Mesendoderm (in vitro differentiated cells): ENCODE measurements around the gene ABR.

ENCODE experiments used
- DNase-seq: peaks from one replicate; pipeline ENCODE4 v3.0.0; 2013
- H2AK5ac ChIP-seq: 2 replicates; pipeline ENCODE4 v1.6.1; 2013; ENCODE audit warnings: low read length, inconsistent platforms
- H2BK120ac ChIP-seq: 2 replicates; pipeline ENCODE4 v1.6.1; 2013; ENCODE audit warnings: low read depth, mild to moderate bottlenecking, low read length, moderate library complexity, mixed read lengths
- H2BK15ac ChIP-seq: replicated peaks from 2 replicates; pipeline ENCODE4 v1.6.1; 2013; ENCODE audit warnings: low read depth, mild to moderate bottlenecking, moderate library complexity
- H2BK5ac ChIP-seq: 2 replicates; pipeline ENCODE4 v1.6.1; 2013; ENCODE audit warnings: low read length, inconsistent platforms
- H3K18ac ChIP-seq: 2 replicates; pipeline ENCODE4 v1.6.1; 2013; ENCODE audit warnings: mild to moderate bottlenecking, low read length, mixed read lengths
- H3K23ac ChIP-seq: one replicate; pipeline ENCODE4 v1.6.1; 2013; ENCODE audit warnings: low read length
- H3K27ac ChIP-seq: 2 replicates; pipeline ENCODE4 v1.5.1; 2013; ENCODE audit warnings: low read depth, mild to moderate bottlenecking, inconsistent platforms, low read length, moderate library complexity
- H3K27me3 ChIP-seq: 2 replicates; pipeline ENCODE4 v1.6.1; 2013; ENCODE audit warnings: low read length, control low read depth, mild to moderate bottlenecking, inconsistent platforms; ENCODE audit not compliant: insufficient read depth, poor library complexity
- H3K36me3 ChIP-seq: 2 replicates; pipeline ENCODE4 v1.6.1; 2013; ENCODE audit warnings: low read length, inconsistent platforms; ENCODE audit not compliant: control insufficient read depth, insufficient read depth
- H3K4ac ChIP-seq: one replicate; pipeline ENCODE4 v1.6.1; 2013; ENCODE audit warnings: low read depth, mild to moderate bottlenecking, low read length, moderate library complexity
- H3K4me1 ChIP-seq: 2 replicates; pipeline ENCODE4 v1.6.1; 2013; ENCODE audit warnings: low read depth, low read length, inconsistent platforms; ENCODE audit not compliant: control insufficient read depth
- H3K4me2 ChIP-seq: 2 replicates; pipeline ENCODE4 v1.6.1; 2013; ENCODE audit warnings: low read length
- H3K4me3 ChIP-seq: 2 replicates; pipeline ENCODE4 v1.5.1; 2013; ENCODE audit warnings: mild to moderate bottlenecking, low read length
- H3K56ac ChIP-seq: one replicate; pipeline ENCODE4 v1.6.1; 2013; ENCODE audit warnings: low read length
- H3K79me1 ChIP-seq: 2 replicates; pipeline ENCODE4 v1.6.1; 2013; ENCODE audit warnings: low read length, inconsistent platforms
- H3K79me2 ChIP-seq: 2 replicates; pipeline ENCODE4 v1.6.1; 2013; ENCODE audit warnings: mild to moderate bottlenecking, low read length; ENCODE audit not compliant: control insufficient read depth, insufficient read depth
- H3K9ac ChIP-seq: 2 replicates; pipeline ENCODE4 v1.6.1; 2013; ENCODE audit warnings: low read length, inconsistent platforms
- H4K5ac ChIP-seq: one replicate; pipeline ENCODE4 v1.6.1; 2013; ENCODE audit warnings: low read length
- H4K8ac ChIP-seq: one replicate; pipeline ENCODE4 v1.6.1; 2013; ENCODE audit warnings: low read depth, mild to moderate bottlenecking, control low read depth, low read length, moderate library complexity
- WGBS: extraction: QIAGEN DNeasy Blood & Tissue Kit; methylation state at CpG from one replicate; pipeline ENCODE4 v1.1.7; 2013; ENCODE audit warnings: low lambda C conversion rate, missing lambda C conversion rate; ENCODE audit not compliant: insufficient coverage; ENCODE audit errors: extremely low coverage; 5-methylcytosine and 5-hydroxymethylcytosine counted together

Gene ABR

GRCh38 chr17:1030684-1031532 is 148.9 kb downstream of the ABR start:
- no peak overlapping the region for H2AK5ac ChIP-seq
- no peak overlapping the region for H4K5ac ChIP-seq
- H3K36me3 ChIP-seq = no peaks in the 10 kb centered on the region
- H3K4me2 ChIP-seq = no peak overlapping the region
- no peaks in the 10 kb centered on the region for H3K4me1 ChIP-seq
- no peak overlapping the region for H3K9ac ChIP-seq
- H2BK15ac ChIP-seq = no peak overlapping the region
- no peak overlapping the region for H3K27ac ChIP-seq
- no peak overlapping the region for H3K56ac ChIP-seq
- no peak overlapping the region for H2BK5ac ChIP-seq
- H3K23ac ChIP-seq = no peak overlapping the region
- no peaks in the 10 kb centered on the region for H3K27me3 ChIP-seq
- H3K79me1 ChIP-seq = no peaks in the 10 kb centered on the region
- H2BK120ac ChIP-seq = no peak overlapping the region
- WGBS = no CpG with 5 or more reads among the region's 45 CpGs
- DNase-seq = no peak
- H4K8ac ChIP-seq = no peak overlapping the region
- H3K79me2 ChIP-seq = no peaks in the 10 kb centered on the region
- H3K4me3 ChIP-seq = no peak overlapping the region
- no peak overlapping the region for H3K4ac ChIP-seq
- peak overlapping the region; percentile 25 for H3K18ac ChIP-seq

DNA sequence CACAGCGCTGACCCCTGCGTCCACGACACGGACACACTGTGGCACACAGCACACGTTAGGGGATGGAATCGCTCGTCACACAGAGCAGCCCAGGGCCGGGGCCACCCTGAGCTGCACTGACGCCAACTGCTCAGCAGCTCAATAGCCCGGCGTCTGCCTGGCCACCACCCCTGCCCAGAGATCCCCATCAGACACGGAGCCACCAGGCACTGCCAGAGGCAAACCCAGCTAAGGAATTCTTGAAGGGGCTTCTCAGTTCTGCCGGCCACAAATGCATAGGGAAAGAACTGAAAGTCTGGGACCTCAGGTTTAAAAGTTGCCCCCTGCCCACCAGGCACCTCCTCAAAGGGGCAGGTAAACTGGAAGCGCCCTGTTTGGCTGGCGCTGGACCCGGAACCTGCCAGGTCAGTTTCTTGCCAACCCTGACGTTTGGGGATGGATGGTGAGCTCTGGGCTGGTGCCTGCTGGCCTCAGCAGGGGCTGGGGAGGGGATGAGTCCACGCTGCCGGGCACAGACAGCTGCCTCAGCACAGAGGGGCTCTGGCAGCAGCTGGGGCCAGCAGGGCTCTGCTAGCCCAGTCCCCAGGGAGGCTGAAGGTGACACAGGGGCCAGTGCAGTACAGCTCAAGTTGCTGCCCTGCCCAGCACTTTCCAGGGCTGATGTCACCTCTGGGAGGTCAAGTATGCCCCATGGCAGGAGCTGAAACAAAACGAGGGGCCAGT is 149.7 kb downstream of the ABR start:
- Histone ChIP-seq H3K9ac (no peak overlapping the region), H3K18ac (no peak overlapping the region), H3K56ac (no peak overlapping the region), H2BK120ac (no peak overlapping the region), H4K5ac (no peak overlapping the region), H3K27ac (no peak overlapping the region), H3K4me2 (no peak overlapping the region), H3K79me1 (no peaks in the 10 kb centered on the region), H3K4ac (no peak overlapping the region), H3K36me3 (no peaks in the 10 kb centered on the region), H4K8ac (no peak overlapping the region), H3K4me3 (no peak overlapping the region), H3K27me3 (no peaks in the 10 kb centered on the region), H2AK5ac (no peak overlapping the region), H2BK15ac (no peak overlapping the region), H3K23ac (no peak overlapping the region), H3K4me1 (no peaks in the 10 kb centered on the region), H2BK5ac (no peak overlapping the region), H3K79me2 (no peaks in the 10 kb centered on the region)
- no CpG with 5 or more reads among the region's 20 CpGs for WGBS
- DNase-seq = no peak

DNA sequence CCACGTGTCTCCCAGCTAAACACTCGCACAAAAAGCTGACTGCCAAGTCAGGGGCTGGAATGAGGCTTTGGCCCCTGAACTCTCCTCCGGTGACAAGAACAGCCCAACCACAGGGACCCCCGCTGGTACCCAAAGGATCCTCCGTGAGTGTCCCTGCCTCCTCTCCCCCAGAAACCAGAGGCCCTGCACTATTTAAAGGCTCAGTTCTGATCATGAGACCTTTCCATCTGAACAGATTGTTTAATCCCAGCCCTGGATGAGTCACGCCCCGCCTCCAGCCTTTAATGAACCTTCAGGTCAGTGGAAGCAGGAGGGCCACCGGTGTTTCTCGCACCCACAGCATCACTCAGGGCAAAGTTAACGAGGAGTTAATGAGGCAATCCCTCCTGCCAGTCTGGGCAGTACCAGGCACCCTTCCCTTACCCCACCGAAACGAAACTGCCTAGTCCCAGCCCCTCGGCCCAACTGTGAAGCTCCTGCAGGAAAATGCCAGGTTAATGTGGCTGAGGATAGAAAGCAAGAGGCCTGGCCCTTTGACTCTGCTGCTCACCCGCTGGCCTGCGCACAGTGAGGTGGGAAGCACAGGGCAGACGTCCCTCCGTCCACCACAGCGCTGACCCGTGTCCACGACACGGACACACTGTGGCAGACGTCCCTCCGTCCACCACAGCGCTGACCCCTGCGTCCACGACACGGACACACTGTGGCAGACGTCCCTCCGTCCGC is 150.4 kb downstream of the ABR start:
- Histone ChIP-seq H3K36me3 (no peaks in the 10 kb centered on the region), H3K4ac (no peak overlapping the region), H3K4me2 (no peak overlapping the region), H2BK15ac (no peak overlapping the region), H2AK5ac (no peak overlapping the region), H3K18ac (no peak overlapping the region), H3K4me3 (no peak overlapping the region), H4K8ac (no peak overlapping the region), H3K23ac (no peak overlapping the region), H4K5ac (no peak overlapping the region), H2BK120ac (no peak overlapping the region), H3K4me1 (no peaks in the 10 kb centered on the region), H3K27ac (no peak overlapping the region), H2BK5ac (no peak overlapping the region), H3K9ac (no peak overlapping the region), H3K27me3 (no peaks in the 10 kb centered on the region), H3K56ac (no peak overlapping the region), H3K79me1 (no peaks in the 10 kb centered on the region), H3K79me2 (no peaks in the 10 kb centered on the region)
- no peak for DNase-seq
- WGBS = no CpG with 5 or more reads among the region's 30 CpGs

DNA sequence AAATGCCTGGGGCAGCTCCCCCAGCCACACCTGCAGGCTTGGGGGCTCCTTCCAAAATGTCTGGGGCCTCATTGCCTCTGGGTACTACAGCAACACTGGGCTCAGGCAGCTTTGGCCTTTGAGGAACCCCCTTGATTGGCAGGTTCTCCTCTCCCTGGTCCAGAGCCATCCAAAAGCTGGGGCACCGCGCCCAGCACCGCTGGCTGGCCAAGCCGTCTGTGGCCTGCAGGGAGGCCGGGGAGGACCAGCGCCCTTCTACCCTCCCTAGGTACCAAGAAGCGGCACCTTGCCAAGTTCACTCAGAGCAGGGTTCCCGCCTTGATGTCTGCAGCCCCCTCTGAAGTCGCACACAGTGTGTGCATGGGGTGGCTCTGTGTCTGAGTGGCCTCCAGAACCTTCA is 152.7 kb downstream of the ABR start:
- WGBS = no CpG with 5 or more reads among the region's 9 CpGs
- Histone ChIP-seq H2BK120ac (no peak overlapping the region), H3K9ac (no peak overlapping the region), H3K4me1 (no peaks in the 10 kb centered on the region), H3K79me1 (no peaks in the 10 kb centered on the region), H3K27ac (no peak overlapping the region), H3K4ac (no peak overlapping the region), H3K56ac (no peak overlapping the region), H3K18ac (no peak overlapping the region), H2BK15ac (no peak overlapping the region), H4K8ac (no peak overlapping the region), H3K79me2 (no peaks in the 10 kb centered on the region), H3K27me3 (no peaks in the 10 kb centered on the region), H2BK5ac (no peak overlapping the region), H4K5ac (no peak overlapping the region), H3K23ac (no peak overlapping the region), H3K4me3 (no peak overlapping the region), H3K36me3 (no peaks in the 10 kb centered on the region), H2AK5ac (no peak overlapping the region), H3K4me2 (no peak overlapping the region)
- DNase-seq = no peak

DNA sequence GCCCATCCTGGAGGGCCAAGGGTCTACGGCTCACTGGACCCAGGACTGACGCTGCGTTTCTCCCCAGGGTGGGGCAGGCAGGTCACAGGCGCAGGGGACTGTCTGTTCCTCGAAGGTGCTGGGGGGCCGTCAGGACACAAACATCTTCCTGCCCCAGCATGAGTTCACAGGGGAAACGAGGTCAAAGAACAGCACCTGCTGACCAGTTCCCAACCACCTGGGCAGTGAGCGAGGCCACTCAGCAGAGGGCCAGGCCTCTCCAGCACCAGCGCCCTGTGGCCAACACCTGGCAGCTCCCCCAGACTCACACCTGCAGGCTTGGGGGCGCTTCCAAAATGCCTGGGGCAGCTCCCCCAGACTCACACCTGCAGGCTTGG is 153.2 kb downstream of the ABR start:
- Histone ChIP-seq H3K27ac (no peak overlapping the region), H3K9ac (no peak overlapping the region), H3K27me3 (no peaks in the 10 kb centered on the region), H3K18ac (no peak overlapping the region), H3K4ac (no peak overlapping the region), H3K4me2 (no peak overlapping the region), H2BK5ac (no peak overlapping the region), H3K79me1 (no peaks in the 10 kb centered on the region), H4K8ac (no peak overlapping the region), H3K56ac (no peak overlapping the region), H3K23ac (no peak overlapping the region), H2BK15ac (no peak overlapping the region), H3K4me3 (no peak overlapping the region), H3K79me2 (no peaks in the 10 kb centered on the region), H4K5ac (no peak overlapping the region), H3K36me3 (no peaks in the 10 kb centered on the region), H3K4me1 (no peaks in the 10 kb centered on the region), H2BK120ac (no peak overlapping the region), H2AK5ac (no peak overlapping the region)
- WGBS = no CpG with 5 or more reads among the region's 10 CpGs
- no peak for DNase-seq
